ENCODE results near the gene AFDN.

AFDN gene

GRCh38 chr6:167779993-167780655, 46.6 kb upstream of the AFDN start:
- no peak overlapping the region for H3K4me2 ChIP-seq
- no peaks in the 10 kb centered on the region for H3K4me1 ChIP-seq (ENCODE audit: low read depth, poor library complexity, severe bottlenecking)
- H3K27ac ChIP-seq = no peak overlapping the region
- H3K36me3 ChIP-seq (ENCODE audit: insufficient read depth) = no peaks in the 10 kb centered on the region
- H3K4me3 ChIP-seq (IDR thresholded peaks at IDR 0.05; ENCODE audit: insufficient read depth, low read depth, low read length) = no peak overlapping the region
- no peak overlapping the region for H2AFZ ChIP-seq (ENCODE audit: low read depth)
- no peaks in the 10 kb centered on the region for H3K27me3 ChIP-seq (ENCODE audit: insufficient read depth, low read depth)
- no peaks in the 10 kb centered on the region for H4K20me1 ChIP-seq (ENCODE audit: insufficient read depth)
- TF ChIP-seq, protein P1, sequence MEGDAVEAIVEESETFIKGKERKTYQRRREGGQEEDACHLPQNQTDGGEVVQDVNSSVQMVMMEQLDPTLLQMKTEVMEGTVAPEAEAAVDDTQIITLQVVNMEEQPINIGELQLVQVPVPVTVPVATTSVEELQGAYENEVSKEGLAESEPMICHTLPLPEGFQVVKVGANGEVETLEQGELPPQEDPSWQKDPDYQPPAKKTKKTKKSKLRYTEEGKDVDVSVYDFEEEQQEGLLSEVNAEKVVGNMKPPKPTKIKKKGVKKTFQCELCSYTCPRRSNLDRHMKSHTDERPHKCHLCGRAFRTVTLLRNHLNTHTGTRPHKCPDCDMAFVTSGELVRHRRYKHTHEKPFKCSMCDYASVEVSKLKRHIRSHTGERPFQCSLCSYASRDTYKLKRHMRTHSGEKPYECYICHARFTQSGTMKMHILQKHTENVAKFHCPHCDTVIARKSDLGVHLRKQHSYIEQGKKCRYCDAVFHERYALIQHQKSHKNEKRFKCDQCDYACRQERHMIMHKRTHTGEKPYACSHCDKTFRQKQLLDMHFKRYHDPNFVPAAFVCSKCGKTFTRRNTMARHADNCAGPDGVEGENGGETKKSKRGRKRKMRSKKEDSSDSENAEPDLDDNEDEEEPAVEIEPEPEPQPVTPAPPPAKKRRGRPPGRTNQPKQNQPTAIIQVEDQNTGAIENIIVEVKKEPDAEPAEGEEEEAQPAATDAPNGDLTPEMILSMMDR (conservative IDR thresholded peaks at IDR 0.05; ENCODE audit: low read depth, low read length) = no peak
- H3K79me2 ChIP-seq (ENCODE audit: insufficient read depth, low read depth) = no peaks in the 10 kb centered on the region
- no peak overlapping the region for H3K9ac ChIP-seq

DNA sequence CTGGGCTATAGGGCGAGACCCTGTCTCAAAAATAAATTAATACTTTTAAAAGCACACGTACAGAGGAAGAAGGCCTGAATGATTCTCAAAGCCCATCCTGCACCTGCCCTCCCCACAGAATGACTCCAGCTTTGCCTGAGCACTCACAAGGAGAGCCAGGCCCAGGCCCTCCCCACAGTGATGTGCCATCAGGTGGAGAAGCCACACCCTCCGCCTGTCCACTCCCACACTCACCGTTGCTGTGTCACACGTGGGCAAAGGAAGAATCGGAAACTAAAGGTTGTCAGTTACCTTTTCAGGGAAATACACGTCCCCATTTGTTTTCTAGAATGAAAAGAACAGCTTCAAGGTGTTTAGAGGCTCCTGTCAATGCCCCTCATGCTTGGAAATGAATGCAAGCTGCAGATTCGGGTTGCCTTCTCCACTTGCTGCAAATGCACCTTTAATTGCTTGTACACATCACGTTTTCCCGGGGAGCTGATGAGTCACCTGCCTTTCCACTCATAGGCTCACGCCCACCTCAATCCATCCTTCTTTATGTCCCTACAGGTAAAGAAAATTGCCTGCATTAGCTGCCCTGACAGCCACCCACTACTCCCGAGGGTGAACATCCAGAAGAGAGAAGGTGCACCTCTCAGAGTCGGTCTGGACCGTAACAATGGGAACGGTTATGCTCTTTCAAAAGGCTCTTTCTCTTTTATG, 45.5 kb upstream of the AFDN start:
- no peaks in the 10 kb centered on the region for H3K4me1 ChIP-seq (ENCODE audit: low read depth, poor library complexity, severe bottlenecking)
- no peak overlapping the region for H3K4me2 ChIP-seq
- no peak overlapping the region for H2AFZ ChIP-seq (ENCODE audit: low read depth)
- no peak overlapping the region for H3K27ac ChIP-seq
- H3K9ac ChIP-seq = no peak overlapping the region
- no peaks in the 10 kb centered on the region for H3K36me3 ChIP-seq (ENCODE audit: insufficient read depth)
- no peaks in the 10 kb centered on the region for H3K79me2 ChIP-seq (ENCODE audit: insufficient read depth, low read depth)
- H3K27me3 ChIP-seq (ENCODE audit: insufficient read depth, low read depth) = no peaks in the 10 kb centered on the region
- no peaks in the 10 kb centered on the region for H4K20me1 ChIP-seq (ENCODE audit: insufficient read depth)
- no peak overlapping the region for H3K4me3 ChIP-seq (IDR thresholded peaks at IDR 0.05; ENCODE audit: insufficient read depth, low read depth, low read length)
- TF ChIP-seq, protein P1 (conservative IDR thresholded peaks at IDR 0.05; ENCODE audit: low read depth, low read length) = no peak

DNA sequence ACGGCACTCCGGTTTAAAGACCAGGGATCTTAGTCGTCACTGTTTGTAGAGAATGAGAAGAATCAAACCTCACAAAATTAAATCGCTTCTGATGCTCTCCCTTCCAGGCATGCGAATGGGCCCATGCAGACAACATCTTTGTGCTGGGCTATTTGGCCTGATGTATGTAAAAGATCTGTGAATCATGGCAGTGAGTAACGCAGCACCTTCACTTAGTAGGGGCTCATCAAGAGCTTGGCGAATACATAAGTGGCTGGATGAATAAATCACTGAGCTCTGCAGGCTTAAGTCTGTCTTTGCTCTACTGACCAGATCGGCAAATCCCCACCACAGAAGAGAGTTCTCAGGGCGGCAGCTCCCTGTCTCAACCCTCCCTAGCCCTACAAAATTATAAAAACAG, 44.8 kb upstream of the AFDN start:
- no peaks in the 10 kb centered on the region for H3K79me2 ChIP-seq (ENCODE audit: insufficient read depth, low read depth)
- no peak overlapping the region for H3K4me2 ChIP-seq
- no peaks in the 10 kb centered on the region for H3K4me1 ChIP-seq (ENCODE audit: low read depth, poor library complexity, severe bottlenecking)
- H3K36me3 ChIP-seq (ENCODE audit: insufficient read depth) = no peaks in the 10 kb centered on the region
- no peak overlapping the region for H2AFZ ChIP-seq (ENCODE audit: low read depth)
- TF ChIP-seq, protein P1 (conservative IDR thresholded peaks at IDR 0.05; ENCODE audit: low read depth, low read length) = no peak
- H3K4me3 ChIP-seq (IDR thresholded peaks at IDR 0.05; ENCODE audit: insufficient read depth, low read depth, low read length) = no peak overlapping the region
- no peak overlapping the region for H3K27ac ChIP-seq
- no peaks in the 10 kb centered on the region for H3K27me3 ChIP-seq (ENCODE audit: insufficient read depth, low read depth)
- no peak overlapping the region for H3K9ac ChIP-seq
- no peaks in the 10 kb centered on the region for H4K20me1 ChIP-seq (ENCODE audit: insufficient read depth)

- H3K4me2 ChIP-seq = no peak overlapping the region
- H3K27ac ChIP-seq = no peak overlapping the region
- no peak overlapping the region for H2AFZ ChIP-seq (ENCODE audit: low read depth)
These were observed 43.8 kb upstream of the AFDN start for GRCh38 chr6:167782698-167783517.

More at GRCh38 chr6:167782698-167783517, 43.8 kb upstream of the AFDN start:
- H4K20me1 ChIP-seq (ENCODE audit: insufficient read depth) = no peaks in the 10 kb centered on the region
- H3K27me3 ChIP-seq (ENCODE audit: insufficient read depth, low read depth) = no peaks in the 10 kb centered on the region
- no peak overlapping the region for H3K9ac ChIP-seq
- TF ChIP-seq, protein P1 (conservative IDR thresholded peaks at IDR 0.05; ENCODE audit: low read depth, low read length) = no peak
- H3K36me3 ChIP-seq (ENCODE audit: insufficient read depth) = no peaks in the 10 kb centered on the region
- no peak overlapping the region for H3K4me3 ChIP-seq (IDR thresholded peaks at IDR 0.05; ENCODE audit: insufficient read depth, low read depth, low read length)
- H3K4me1 ChIP-seq (ENCODE audit: low read depth, poor library complexity, severe bottlenecking) = no peaks in the 10 kb centered on the region
- H3K79me2 ChIP-seq (ENCODE audit: insufficient read depth, low read depth) = no peaks in the 10 kb centered on the region

Measured in KMS-11 (cell line).